HL-60 (cell line): Measurements from ENCODE around the gene SPINT1.

Source experiments
- GABPA ChIP-seq: IDR thresholded peaks from 2 replicates; pipeline ENCODE4 v1.6.1; 2012; ENCODE audit warnings: low read depth
- POLR2AphosphoS5 ChIP-seq: IDR thresholded peaks from 2 replicates; pipeline ENCODE4 v1.6.1; 2012; ENCODE audit warnings: low read depth
- SPI1 ChIP-seq: IDR thresholded peaks from 2 replicates; pipeline ENCODE4 v1.6.1; 2012; ENCODE audit warnings: low read depth, mild to moderate bottlenecking, borderline replicate concordance
- TF ChIP-seq, protein P1 (sequence below): IDR thresholded peaks from one replicate; pipeline ENCODE4 v1.5.1; 2011; ENCODE audit warnings: low read length, control low read depth, inconsistent platforms; ENCODE audit not compliant: insufficient read depth
- TF ChIP-seq, protein P2 (sequence below): IDR thresholded peaks from 2 replicates; pipeline ENCODE4 v1.6.1; 2012; ENCODE audit warnings: low read depth; ENCODE audit not compliant: insufficient replicate concordance

DNA sequence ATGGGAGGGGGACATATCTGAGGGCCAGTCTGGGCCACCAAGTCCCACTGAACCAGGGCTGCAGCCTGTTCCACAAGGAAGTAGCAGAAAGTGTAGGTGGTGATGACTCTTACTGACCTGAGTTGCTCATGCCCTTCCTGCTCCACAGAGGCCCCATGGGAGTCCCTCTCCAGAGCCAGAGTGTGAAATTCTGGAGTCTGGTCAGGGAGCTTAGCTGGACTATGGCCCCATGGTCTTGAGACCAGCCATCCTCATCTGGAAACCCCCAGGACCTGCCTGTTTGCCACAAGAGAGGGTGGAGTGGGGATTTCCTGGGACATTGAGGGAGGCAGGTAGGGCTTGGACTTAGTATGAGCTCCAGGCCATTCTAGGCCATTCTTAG lies 3.0 kb downstream of the SPINT1 start:
- TF ChIP-seq, protein P1, sequence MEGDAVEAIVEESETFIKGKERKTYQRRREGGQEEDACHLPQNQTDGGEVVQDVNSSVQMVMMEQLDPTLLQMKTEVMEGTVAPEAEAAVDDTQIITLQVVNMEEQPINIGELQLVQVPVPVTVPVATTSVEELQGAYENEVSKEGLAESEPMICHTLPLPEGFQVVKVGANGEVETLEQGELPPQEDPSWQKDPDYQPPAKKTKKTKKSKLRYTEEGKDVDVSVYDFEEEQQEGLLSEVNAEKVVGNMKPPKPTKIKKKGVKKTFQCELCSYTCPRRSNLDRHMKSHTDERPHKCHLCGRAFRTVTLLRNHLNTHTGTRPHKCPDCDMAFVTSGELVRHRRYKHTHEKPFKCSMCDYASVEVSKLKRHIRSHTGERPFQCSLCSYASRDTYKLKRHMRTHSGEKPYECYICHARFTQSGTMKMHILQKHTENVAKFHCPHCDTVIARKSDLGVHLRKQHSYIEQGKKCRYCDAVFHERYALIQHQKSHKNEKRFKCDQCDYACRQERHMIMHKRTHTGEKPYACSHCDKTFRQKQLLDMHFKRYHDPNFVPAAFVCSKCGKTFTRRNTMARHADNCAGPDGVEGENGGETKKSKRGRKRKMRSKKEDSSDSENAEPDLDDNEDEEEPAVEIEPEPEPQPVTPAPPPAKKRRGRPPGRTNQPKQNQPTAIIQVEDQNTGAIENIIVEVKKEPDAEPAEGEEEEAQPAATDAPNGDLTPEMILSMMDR: no peak
- TF ChIP-seq, protein P2, sequence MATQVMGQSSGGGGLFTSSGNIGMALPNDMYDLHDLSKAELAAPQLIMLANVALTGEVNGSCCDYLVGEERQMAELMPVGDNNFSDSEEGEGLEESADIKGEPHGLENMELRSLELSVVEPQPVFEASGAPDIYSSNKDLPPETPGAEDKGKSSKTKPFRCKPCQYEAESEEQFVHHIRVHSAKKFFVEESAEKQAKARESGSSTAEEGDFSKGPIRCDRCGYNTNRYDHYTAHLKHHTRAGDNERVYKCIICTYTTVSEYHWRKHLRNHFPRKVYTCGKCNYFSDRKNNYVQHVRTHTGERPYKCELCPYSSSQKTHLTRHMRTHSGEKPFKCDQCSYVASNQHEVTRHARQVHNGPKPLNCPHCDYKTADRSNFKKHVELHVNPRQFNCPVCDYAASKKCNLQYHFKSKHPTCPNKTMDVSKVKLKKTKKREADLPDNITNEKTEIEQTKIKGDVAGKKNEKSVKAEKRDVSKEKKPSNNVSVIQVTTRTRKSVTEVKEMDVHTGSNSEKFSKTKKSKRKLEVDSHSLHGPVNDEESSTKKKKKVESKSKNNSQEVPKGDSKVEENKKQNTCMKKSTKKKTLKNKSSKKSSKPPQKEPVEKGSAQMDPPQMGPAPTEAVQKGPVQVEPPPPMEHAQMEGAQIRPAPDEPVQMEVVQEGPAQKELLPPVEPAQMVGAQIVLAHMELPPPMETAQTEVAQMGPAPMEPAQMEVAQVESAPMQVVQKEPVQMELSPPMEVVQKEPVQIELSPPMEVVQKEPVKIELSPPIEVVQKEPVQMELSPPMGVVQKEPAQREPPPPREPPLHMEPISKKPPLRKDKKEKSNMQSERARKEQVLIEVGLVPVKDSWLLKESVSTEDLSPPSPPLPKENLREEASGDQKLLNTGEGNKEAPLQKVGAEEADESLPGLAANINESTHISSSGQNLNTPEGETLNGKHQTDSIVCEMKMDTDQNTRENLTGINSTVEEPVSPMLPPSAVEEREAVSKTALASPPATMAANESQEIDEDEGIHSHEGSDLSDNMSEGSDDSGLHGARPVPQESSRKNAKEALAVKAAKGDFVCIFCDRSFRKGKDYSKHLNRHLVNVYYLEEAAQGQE: no peak
- TF ChIP-seq GABPA: no peak
- TF ChIP-seq POLR2AphosphoS5: no peak
- TF ChIP-seq SPI1: no peak
